ENCODE data around the gene VPS13A.

VPS13A gene

GRCh38 chr9:77177143-77177893 lies at the start of gene VPS13A:
Gene VPS13A (plus strand): TSS chr9:77177534. CDS start chr9:77177705, 171 bp downstream.
- DNase-seq (ENCODE audit: low read depth): peak; percentile 78

- DNase-seq (ENCODE audit: low read depth): no peak
Observed at GRCh38 chr9:77128125-77128789, 49.1 kb upstream of the VPS13A start.

GRCh38 chr9:77131399-77131798 lies 45.9 kb upstream of the VPS13A start:
- DNase-seq (ENCODE audit: low read depth): no peak

- DNase-seq (ENCODE audit: low read depth): no peak
Observed at GRCh38 chr9:77133011-77133410, 44.3 kb upstream of the VPS13A start.

GRCh38 chr9:77142366-77142765 lies 35.0 kb upstream of the VPS13A start:
- no peak for DNase-seq (ENCODE audit: low read depth)

- no peak for DNase-seq (ENCODE audit: low read depth)
Observed at GRCh38 chr9:77149879-77150278, 27.5 kb upstream of the VPS13A start.

GRCh38 chr9:77152289-77152688 lies 25.0 kb upstream of the VPS13A start:
- DNase-seq (ENCODE audit: low read depth): no peak

GRCh38 chr9:77156646-77157371 lies 20.5 kb upstream of the VPS13A start:
- DNase-seq (ENCODE audit: low read depth): no peak

GRCh38 chr9:77158772-77159513 lies 18.4 kb upstream of the VPS13A start:
- no peak for DNase-seq (ENCODE audit: low read depth)

GRCh38 chr9:77161191-77161590 lies 16.1 kb upstream of the VPS13A start:
- no peak for DNase-seq (ENCODE audit: low read depth)

GRCh38 chr9:77161966-77162365 lies 15.4 kb upstream of the VPS13A start:
- DNase-seq (ENCODE audit: low read depth): no peak

- no peak for DNase-seq (ENCODE audit: low read depth)
Observed at GRCh38 chr9:77162366-77162765, 15.0 kb upstream of the VPS13A start.

- no peak for DNase-seq (ENCODE audit: low read depth)
Observed at GRCh38 chr9:77163884-77164283, 13.4 kb upstream of the VPS13A start.

- DNase-seq (ENCODE audit: low read depth): no peak
Observed at GRCh38 chr9:77166193-77166592, 11.1 kb upstream of the VPS13A start.

- no peak for DNase-seq (ENCODE audit: low read depth)
Observed at GRCh38 chr9:77170991-77171699, 6.2 kb upstream of the VPS13A start.

GRCh38 chr9:77175151-77175550 lies 2.2 kb upstream of the VPS13A start:
- DNase-seq (ENCODE audit: low read depth): no peak

GRCh38 chr9:77176106-77176505 lies 1.2 kb upstream of the VPS13A start:
- no peak for DNase-seq (ENCODE audit: low read depth)

GRCh38 chr9:77176686-77177142 lies 620 bp upstream of the VPS13A start:
- DNase-seq (ENCODE audit: low read depth): no peak

GRCh38 chr9:77177894-77178794 lies 810 bp downstream of the VPS13A start:
- no peak for DNase-seq (ENCODE audit: low read depth)

GRCh38 chr9:77180056-77180455 lies 2.7 kb downstream of the VPS13A start:
- DNase-seq (ENCODE audit: low read depth): no peak
